Nephron (organoid): ENCODE data around the gene TICAM2.

Source experiments
- H3K27ac Mint-ChIP-seq, 3 experiments: 2 replicates each; pipeline ENCODE4 v1.8.0; 2020; ENCODE audit warnings: mixed read lengths in 3 of 3, mild to moderate bottlenecking in 2 of 3, moderate library complexity in 1 of 3
- H3K27me3 Mint-ChIP-seq: 2 replicates; pipeline ENCODE4 v1.8.0; 2021; ENCODE audit warnings: low read depth, mild to moderate bottlenecking, moderate library complexity, mixed read lengths
- H3K36me3 Mint-ChIP-seq: 2 replicates; pipeline ENCODE4 v1.8.0; 2020; ENCODE audit warnings: low read depth, mixed read lengths
- H3K4me1 Mint-ChIP-seq: 2 replicates; pipeline ENCODE4 v1.8.0; 2020; ENCODE audit warnings: mixed read lengths
- H3K4me3 Mint-ChIP-seq, 3 experiments: 2 replicates each; pipeline ENCODE4 v1.8.0; 2020; ENCODE audit warnings: mild to moderate bottlenecking in 3 of 3, mixed read lengths in 3 of 3, moderate library complexity in 2 of 3
- H3K9me3 Mint-ChIP-seq: 2 replicates; pipeline ENCODE4 v1.8.0; 2020; ENCODE audit warnings: mixed read lengths
- CTCF ChIP-seq, 3 experiments: fragments of 200-600 bp; sonication (generic); IDR thresholded peaks; one replicate each; pipeline ENCODE4 v1.5.0; 2021; ENCODE audit warnings: antibody characterized with exemption in 3 of 3; ENCODE audit not compliant: unreplicated experiment in 3 of 3

The TICAM2 gene

GRCh38 chr5:115627295-115627865, 25.1 kb upstream of the TICAM2 start:
- no peak for TF ChIP-seq CTCF (IDR thresholded peaks at IDR 0.05; ENCODE audit: unreplicated experiment in 3 of 3)
- Mint-ChIP-seq H3K27me3 (peaks cover 4% of the 10 kb centered on the region), H3K36me3 (peaks cover 4% of the 10 kb centered on the region), H3K4me3 (peak overlapping the region; percentile 58 to 73 (median 64)), H3K9me3 (no peaks in the 10 kb centered on the region), H3K4me1 (peaks cover 12% of the 10 kb centered on the region), H3K27ac (peak overlapping the region in 2 of 3 experiments; percentile 25 to 43)

GRCh38 chr5:115626445-115626823, 24.2 kb upstream of the TICAM2 start:
- no peak for TF ChIP-seq CTCF (IDR thresholded peaks at IDR 0.05; ENCODE audit: unreplicated experiment in 3 of 3)
- peaks cover 19% of the 10 kb centered on the region for H3K4me1 Mint-ChIP-seq
- no peaks in the 10 kb centered on the region for H3K9me3 Mint-ChIP-seq
- peaks cover 5% of the 10 kb centered on the region for H3K36me3 Mint-ChIP-seq
- H3K27ac Mint-ChIP-seq = peak overlapping the region in 2 of 3 experiments; percentile 89 to 96
- H3K27me3 Mint-ChIP-seq = no peaks in the 10 kb centered on the region
- no peak overlapping the region for H3K4me3 Mint-ChIP-seq

GRCh38 chr5:115625579-115626444, 23.5 kb upstream of the TICAM2 start, which contains the start of gene TMED7:
TMED7 (minus strand) TSS chr5:115626036; CDS start chr5:115625792, 244 bp downstream.
- peaks cover 22% of the 10 kb centered on the region for H3K4me1 Mint-ChIP-seq
- no peaks in the 10 kb centered on the region for H3K9me3 Mint-ChIP-seq
- no peaks in the 10 kb centered on the region for H3K27me3 Mint-ChIP-seq
- no peak within 1 kb of the TSS for H3K4me3 Mint-ChIP-seq
- H3K27ac Mint-ChIP-seq = peak within 1 kb of the TSS in 2 of 3 experiments; percentile 89 to 96
- no peak for TF ChIP-seq CTCF (IDR thresholded peaks at IDR 0.05; ENCODE audit: unreplicated experiment in 3 of 3)
- peaks cover 5% of the 10 kb centered on the region for H3K36me3 Mint-ChIP-seq

GRCh38 chr5:115624994-115625393, 22.7 kb upstream of the TICAM2 start:
- Mint-ChIP-seq H3K27me3 (no peaks in the 10 kb centered on the region), H3K9me3 (no peaks in the 10 kb centered on the region), H3K27ac (peak overlapping the region in 1 of 3 experiments; percentile 3), H3K4me3 (no peak overlapping the region), H3K36me3 (peaks cover 10% of the 10 kb centered on the region), H3K4me1 (peaks cover 22% of the 10 kb centered on the region)
- no peak for TF ChIP-seq CTCF (IDR thresholded peaks at IDR 0.05; ENCODE audit: unreplicated experiment in 3 of 3)

GRCh38 chr5:115623658-115624057, 21.4 kb upstream of the TICAM2 start:
- TF ChIP-seq CTCF (IDR thresholded peaks at IDR 0.05; ENCODE audit: unreplicated experiment in 3 of 3) = no peak
- H3K27me3 Mint-ChIP-seq = no peaks in the 10 kb centered on the region

More at GRCh38 chr5:115623658-115624057, 21.4 kb upstream of the TICAM2 start:
- H3K36me3 Mint-ChIP-seq = peaks cover 20% of the 10 kb centered on the region
- H3K9me3 Mint-ChIP-seq = no peaks in the 10 kb centered on the region
- H3K4me1 Mint-ChIP-seq = peaks cover 22% of the 10 kb centered on the region
- no peak overlapping the region for H3K27ac Mint-ChIP-seq
- H3K4me3 Mint-ChIP-seq = no peak overlapping the region
